ENCODE measurements around the gene SLC35D2.
"Not testable (repeated sequence)": the region's sequence is repeated elsewhere in the genome, so short reads cannot be mapped to it uniquely, and the experiment has no call there.

SLC35D2 gene

DNA sequence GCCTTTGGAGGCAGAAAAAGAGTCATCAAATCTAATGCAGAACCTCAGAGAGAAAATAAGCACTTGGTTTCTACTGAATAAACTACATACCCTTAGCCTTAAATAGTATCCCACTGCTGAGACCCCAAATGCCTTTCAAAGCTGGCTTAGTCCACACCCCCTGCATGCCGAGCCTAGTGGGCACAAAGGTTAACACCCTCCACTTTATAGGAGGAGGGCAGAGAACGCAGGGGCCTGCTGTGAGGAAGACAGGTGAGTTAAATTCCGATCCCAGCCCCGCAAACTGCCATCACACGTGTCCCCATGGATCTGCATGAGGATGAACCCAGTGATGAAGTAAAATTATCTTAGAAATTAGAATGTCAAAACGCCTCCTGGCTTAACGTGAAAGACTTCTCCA is 62.0 kb downstream of the SLC35D2 start:
- H3K4me3 ChIP-seq (ENCODE audit: low read depth, low read length): no peak overlapping the region
- TF ChIP-seq, protein P1, sequence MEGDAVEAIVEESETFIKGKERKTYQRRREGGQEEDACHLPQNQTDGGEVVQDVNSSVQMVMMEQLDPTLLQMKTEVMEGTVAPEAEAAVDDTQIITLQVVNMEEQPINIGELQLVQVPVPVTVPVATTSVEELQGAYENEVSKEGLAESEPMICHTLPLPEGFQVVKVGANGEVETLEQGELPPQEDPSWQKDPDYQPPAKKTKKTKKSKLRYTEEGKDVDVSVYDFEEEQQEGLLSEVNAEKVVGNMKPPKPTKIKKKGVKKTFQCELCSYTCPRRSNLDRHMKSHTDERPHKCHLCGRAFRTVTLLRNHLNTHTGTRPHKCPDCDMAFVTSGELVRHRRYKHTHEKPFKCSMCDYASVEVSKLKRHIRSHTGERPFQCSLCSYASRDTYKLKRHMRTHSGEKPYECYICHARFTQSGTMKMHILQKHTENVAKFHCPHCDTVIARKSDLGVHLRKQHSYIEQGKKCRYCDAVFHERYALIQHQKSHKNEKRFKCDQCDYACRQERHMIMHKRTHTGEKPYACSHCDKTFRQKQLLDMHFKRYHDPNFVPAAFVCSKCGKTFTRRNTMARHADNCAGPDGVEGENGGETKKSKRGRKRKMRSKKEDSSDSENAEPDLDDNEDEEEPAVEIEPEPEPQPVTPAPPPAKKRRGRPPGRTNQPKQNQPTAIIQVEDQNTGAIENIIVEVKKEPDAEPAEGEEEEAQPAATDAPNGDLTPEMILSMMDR (IDR thresholded peaks at IDR 0.05; ENCODE audit: borderline replicate concordance, insufficient read depth, low read depth, low read length): no peak

GRCh38 chr9:96320749-96321280 is 62.7 kb downstream of the SLC35D2 start:
- TF ChIP-seq, protein P1 (IDR thresholded peaks at IDR 0.05; ENCODE audit: borderline replicate concordance, insufficient read depth, low read depth, low read length): no peak
- H3K4me3 ChIP-seq (ENCODE audit: low read depth, low read length): no peak overlapping the region

GRCh38 chr9:96318921-96319565 is 64.5 kb downstream of the SLC35D2 start:
- H3K4me3 ChIP-seq (ENCODE audit: low read depth, low read length): no peak overlapping the region

DNA sequence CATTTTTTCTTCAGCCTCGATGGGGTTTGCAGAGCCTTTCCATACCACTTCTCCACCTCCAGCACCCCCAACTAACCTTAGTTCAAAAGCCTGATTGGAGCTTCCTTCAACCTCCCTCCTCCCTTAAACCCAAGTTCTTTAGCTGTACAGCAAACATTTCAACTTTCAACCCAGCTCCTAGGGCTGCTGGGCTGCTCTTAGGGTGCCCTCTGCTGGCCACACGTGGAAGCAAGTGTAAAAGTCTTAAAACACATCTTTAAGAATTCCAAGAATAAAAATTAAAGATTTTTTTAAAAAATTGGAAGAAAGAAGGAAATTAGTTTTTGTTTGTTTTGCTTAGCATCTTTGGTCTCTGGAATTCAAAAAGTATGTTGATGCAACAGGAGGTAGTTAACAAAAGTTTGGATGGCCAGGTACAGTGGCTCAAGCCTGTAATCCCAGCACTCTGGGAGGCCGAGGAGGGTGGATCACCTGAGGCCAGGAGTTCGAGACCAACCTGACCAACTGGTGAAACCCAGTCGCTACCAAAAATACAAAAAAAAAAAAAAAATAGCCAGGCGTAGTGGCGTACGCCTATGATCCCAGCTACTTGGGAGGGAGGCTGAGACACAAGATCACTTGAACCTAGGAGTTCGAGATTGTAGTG is 66.1 kb downstream of the SLC35D2 start:
- H3K4me3 ChIP-seq (ENCODE audit: low read depth, low read length): no peak overlapping the region
- TF ChIP-seq, protein P1 (IDR thresholded peaks at IDR 0.05; ENCODE audit: borderline replicate concordance, insufficient read depth, low read depth, low read length): peak; percentile 70

More at GRCh38 chr9:96318921-96319565, 64.5 kb downstream of the SLC35D2 start:
- TF ChIP-seq, protein P1 (IDR thresholded peaks at IDR 0.05; ENCODE audit: borderline replicate concordance, insufficient read depth, low read depth, low read length): no peak

DNA sequence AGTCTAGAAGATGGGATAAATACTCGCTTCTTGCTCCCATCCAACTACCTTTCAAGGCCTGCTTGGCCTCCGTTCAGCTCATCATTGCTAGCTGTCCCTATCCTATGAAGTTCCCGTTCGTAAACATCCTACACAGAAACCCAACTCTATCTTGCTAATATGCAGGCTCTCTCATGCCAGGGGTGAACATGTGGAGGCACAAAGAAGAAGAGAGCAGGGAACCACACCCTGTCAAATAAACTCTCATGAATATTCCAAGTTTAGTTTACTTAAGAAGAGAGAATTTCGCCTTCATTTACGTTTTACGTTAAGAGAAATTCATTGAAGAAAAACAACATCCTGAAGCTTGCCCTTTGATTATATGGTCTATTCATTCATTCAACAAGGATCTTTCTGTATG is 73.7 kb downstream of the SLC35D2 start:
- no peak overlapping the region for H3K4me3 ChIP-seq (ENCODE audit: low read depth, low read length)
- TF ChIP-seq, protein P1 (IDR thresholded peaks at IDR 0.05; ENCODE audit: borderline replicate concordance, insufficient read depth, low read depth, low read length): no peak

GRCh38 chr9:96306958-96307357 is 76.6 kb downstream of the SLC35D2 start:
- not testable (repeated sequence) for H3K4me3 ChIP-seq (ENCODE audit: low read depth, low read length)

- H3K4me3 ChIP-seq (ENCODE audit: low read depth, low read length): no peak overlapping the region
- TF ChIP-seq, protein P1 (IDR thresholded peaks at IDR 0.05; ENCODE audit: borderline replicate concordance, insufficient read depth, low read depth, low read length): no peak
Observed at GRCh38 chr9:96305171-96305570, 78.3 kb downstream of the SLC35D2 start.
